ENCODE data around the gene CYLD.

DNA sequence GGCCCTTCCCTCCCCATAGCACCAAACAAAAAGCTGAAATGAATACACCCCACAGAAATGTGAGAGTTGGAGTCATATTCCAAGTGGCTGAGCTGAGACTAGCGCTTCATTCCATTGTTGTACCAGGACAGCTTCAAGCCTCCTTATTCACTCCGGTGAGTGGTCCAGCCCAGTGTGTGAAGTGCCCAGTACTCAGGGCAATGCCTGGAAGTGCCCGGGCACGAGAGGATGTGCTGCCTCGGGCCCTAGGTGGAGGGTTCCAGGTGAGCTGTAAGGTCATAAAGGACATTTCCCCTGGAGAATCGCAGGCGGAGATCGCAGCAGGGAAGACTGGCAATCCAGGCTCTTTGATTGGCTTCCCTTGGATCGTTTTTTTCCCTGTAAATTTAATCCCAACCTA lies 5.4 kb upstream of the CYLD start:
- TF ChIP-seq POLR2A (IDR thresholded peaks at IDR 0.05; ENCODE audit: borderline replicate concordance, extremely low read depth, insufficient read depth, insufficient read length) (no peak), JUND (IDR thresholded peaks at IDR 0.05) (no peak)
- TF ChIP-seq, protein P1, sequence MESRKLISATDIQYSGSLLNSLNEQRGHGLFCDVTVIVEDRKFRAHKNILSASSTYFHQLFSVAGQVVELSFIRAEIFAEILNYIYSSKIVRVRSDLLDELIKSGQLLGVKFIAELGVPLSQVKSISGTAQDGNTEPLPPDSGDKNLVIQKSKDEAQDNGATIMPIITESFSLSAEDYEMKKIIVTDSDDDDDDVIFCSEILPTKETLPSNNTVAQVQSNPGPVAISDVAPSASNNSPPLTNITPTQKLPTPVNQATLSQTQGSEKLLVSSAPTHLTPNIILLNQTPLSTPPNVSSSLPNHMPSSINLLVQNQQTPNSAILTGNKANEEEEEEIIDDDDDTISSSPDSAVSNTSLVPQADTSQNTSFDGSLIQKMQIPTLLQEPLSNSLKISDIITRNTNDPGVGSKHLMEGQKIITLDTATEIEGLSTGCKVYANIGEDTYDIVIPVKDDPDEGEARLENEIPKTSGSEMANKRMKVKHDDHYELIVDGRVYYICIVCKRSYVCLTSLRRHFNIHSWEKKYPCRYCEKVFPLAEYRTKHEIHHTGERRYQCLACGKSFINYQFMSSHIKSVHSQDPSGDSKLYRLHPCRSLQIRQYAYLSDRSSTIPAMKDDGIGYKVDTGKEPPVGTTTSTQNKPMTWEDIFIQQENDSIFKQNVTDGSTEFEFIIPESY (IDR thresholded peaks at IDR 0.05; ENCODE audit: extremely low read depth, insufficient replicate concordance, low read length), result no peak
